HFF-Myc (cell line): ENCODE data around the gene SOCS4.

Experiments
- DNase-seq: peaks from one replicate; pipeline ENCODE4 v3.0.0-alpha.2; 2011; ENCODE audit warnings: low read depth; ENCODE audit errors: extremely low read depth
- H3K4me3 ChIP-seq: replicated peaks from 2 replicates; pipeline ENCODE4 v1.5.1; 2011; ENCODE audit warnings: low read depth, mild to moderate bottlenecking, control low read depth, low read length
- TF ChIP-seq, protein P1 (sequence below): IDR thresholded peaks from 2 replicates; pipeline ENCODE4 v1.5.1; 2012; ENCODE audit warnings: mild to moderate bottlenecking, low read depth, low read length, control low read depth; ENCODE audit errors: missing control alignments

The SOCS4 gene

DNA sequence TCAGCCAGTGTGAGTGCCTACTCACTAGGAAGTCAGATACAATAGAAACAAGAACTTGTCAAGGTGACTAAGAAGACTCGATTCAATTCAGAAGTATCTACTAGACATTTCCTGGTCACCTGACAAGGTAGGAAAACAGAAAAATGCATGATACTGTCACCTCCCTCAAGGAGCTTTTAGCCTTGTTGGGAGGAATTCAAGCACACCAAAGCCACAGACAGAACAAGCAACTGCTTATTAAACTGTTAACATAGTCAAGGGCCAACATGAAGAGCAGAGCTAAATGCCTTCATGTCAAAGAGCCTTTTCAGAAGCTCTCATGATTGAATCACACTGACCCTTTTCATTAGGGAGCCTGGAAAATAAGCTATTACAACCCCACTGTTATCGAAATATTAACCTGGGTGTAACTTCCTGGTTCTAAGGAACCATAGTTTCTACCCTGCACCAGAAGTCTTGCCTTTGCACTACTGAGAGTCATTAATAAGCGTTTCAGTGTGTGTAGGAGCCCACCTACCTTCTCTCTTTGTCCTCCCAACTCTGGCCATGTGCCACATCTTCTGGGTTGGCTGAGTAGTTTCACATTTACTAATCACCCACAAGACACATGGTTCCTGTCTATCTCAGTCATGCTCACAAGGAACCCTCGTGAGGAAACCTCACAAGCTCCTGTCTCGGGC is 71.0 kb downstream of the SOCS4 start:
- TF ChIP-seq, protein P1, sequence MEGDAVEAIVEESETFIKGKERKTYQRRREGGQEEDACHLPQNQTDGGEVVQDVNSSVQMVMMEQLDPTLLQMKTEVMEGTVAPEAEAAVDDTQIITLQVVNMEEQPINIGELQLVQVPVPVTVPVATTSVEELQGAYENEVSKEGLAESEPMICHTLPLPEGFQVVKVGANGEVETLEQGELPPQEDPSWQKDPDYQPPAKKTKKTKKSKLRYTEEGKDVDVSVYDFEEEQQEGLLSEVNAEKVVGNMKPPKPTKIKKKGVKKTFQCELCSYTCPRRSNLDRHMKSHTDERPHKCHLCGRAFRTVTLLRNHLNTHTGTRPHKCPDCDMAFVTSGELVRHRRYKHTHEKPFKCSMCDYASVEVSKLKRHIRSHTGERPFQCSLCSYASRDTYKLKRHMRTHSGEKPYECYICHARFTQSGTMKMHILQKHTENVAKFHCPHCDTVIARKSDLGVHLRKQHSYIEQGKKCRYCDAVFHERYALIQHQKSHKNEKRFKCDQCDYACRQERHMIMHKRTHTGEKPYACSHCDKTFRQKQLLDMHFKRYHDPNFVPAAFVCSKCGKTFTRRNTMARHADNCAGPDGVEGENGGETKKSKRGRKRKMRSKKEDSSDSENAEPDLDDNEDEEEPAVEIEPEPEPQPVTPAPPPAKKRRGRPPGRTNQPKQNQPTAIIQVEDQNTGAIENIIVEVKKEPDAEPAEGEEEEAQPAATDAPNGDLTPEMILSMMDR = no peak
- DNase-seq = no peak
- no peak overlapping the region for H3K4me3 ChIP-seq

DNA sequence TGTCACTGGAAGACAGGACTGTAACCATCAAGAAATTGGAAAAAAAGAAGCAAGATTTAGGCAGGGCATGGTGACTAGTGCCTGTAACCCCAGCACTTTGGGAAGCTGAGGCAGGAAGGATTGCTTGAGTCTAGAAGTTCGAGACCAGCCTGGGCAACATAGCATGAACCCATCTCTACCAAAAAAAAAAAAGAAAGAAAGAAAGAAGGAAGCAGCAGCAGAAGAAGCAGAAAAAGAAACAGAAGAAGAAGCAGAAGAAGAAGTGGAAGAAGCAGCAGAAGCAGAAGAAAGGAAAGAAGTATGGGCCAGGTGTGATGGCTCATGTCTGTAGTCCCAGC is 71.5 kb downstream of the SOCS4 start:
- H3K4me3 ChIP-seq = no peak overlapping the region
- DNase-seq = no peak
- TF ChIP-seq, protein P1 = no peak
